Astrocyte of the spinal cord (primary cell): Measurements from ENCODE around the gene FHIT.
"Not testable (repeated sequence)": the region's sequence is repeated elsewhere in the genome, so short reads cannot be mapped to it uniquely, and the experiment has no call there.

Source experiments
- DNase-seq: peaks from one replicate; pipeline ENCODE4 v3.0.0; 2011; ENCODE audit warnings: low read depth, low spot score
- H3K4me3 ChIP-seq: 2 replicates; pipeline ENCODE4 v1.5.1; 2011; ENCODE audit warnings: low read depth, mild to moderate bottlenecking, low read length, moderate library complexity
- CTCF ChIP-seq: IDR thresholded peaks from 2 replicates; pipeline ENCODE4 v1.5.1; 2012; ENCODE audit warnings: low read depth, mild to moderate bottlenecking, low read length, inconsistent platforms
- in situ Hi-C: cut with HindIII; loops from 2 replicates; pipeline ENCODE4 v1.10.0; 2017; ENCODE audit warnings: low sequenced_read_pairs

The FHIT gene

GRCh38 chr3:60549863-60550262, 701.4 kb downstream of the FHIT start:
- H3K4me3 ChIP-seq = no peak overlapping the region
- TF ChIP-seq CTCF = no peak
- in situ Hi-C loops = no loop called here
- no peak for DNase-seq

GRCh38 chr3:60542995-60543394, 708.3 kb downstream of the FHIT start:
- in situ Hi-C loops = no loop called here
- DNase-seq = no peak
- no peak overlapping the region for H3K4me3 ChIP-seq
- no peak for TF ChIP-seq CTCF

- H3K4me3 ChIP-seq, in situ Hi-C loops, DNase-seq: not testable (repeated sequence)
Observed at GRCh38 chr3:60539394-60539793, 711.9 kb downstream of the FHIT start.

GRCh38 chr3:60536420-60536819, 714.8 kb downstream of the FHIT start:
- no peak for DNase-seq
- no peak for TF ChIP-seq CTCF
- in situ Hi-C loops = no loop called here
- no peak overlapping the region for H3K4me3 ChIP-seq

GRCh38 chr3:60531759-60532158, 719.5 kb downstream of the FHIT start:
- H3K4me3 ChIP-seq = no peak overlapping the region
- no peak for DNase-seq
- no peak for TF ChIP-seq CTCF
- in situ Hi-C loops = no loop called here

- no peak for TF ChIP-seq CTCF
- H3K4me3 ChIP-seq = no peak overlapping the region
- no peak for DNase-seq
- in situ Hi-C loops = no loop called here
Observed at GRCh38 chr3:60528651-60529050, 722.6 kb downstream of the FHIT start.

- no peak overlapping the region for H3K4me3 ChIP-seq
- TF ChIP-seq CTCF = no peak
- in situ Hi-C loops = no loop called here
- no peak for DNase-seq
Observed at GRCh38 chr3:60523536-60523935, 727.7 kb downstream of the FHIT start.
